BLaER1 (cell line): ENCODE data around the gene DLG2.
"Not testable (repeated sequence)": the region's sequence is repeated elsewhere in the genome, so short reads cannot be mapped to it uniquely, and the experiment has no call there.

Experiments used
- H3K27ac ChIP-seq: shearing (Covaris generic); formaldehyde crosslinking; 2 replicates; pipeline ENCODE4 v1.8.1; 2022
- H3K27me3 ChIP-seq: shearing (Covaris generic); formaldehyde crosslinking; 2 replicates; pipeline ENCODE4 v1.8.1; 2022
- H3K36me3 ChIP-seq: shearing (Covaris generic); formaldehyde crosslinking; 2 replicates; pipeline ENCODE4 v1.8.1; 2022
- H3K4me1 ChIP-seq: shearing (Covaris generic); formaldehyde crosslinking; 2 replicates; pipeline ENCODE4 v1.8.1; 2022
- H3K4me2 ChIP-seq: shearing (Covaris generic); formaldehyde crosslinking; 2 replicates; pipeline ENCODE4 v1.8.1; 2022
- H3K4me3 ChIP-seq: shearing (Covaris generic); formaldehyde crosslinking; 2 replicates; pipeline ENCODE4 v1.8.1; 2022
- H3K9ac ChIP-seq: shearing (Covaris generic); formaldehyde crosslinking; 2 replicates; pipeline ENCODE4 v1.8.1; 2022
- H3K9me3 ChIP-seq: shearing (Covaris generic); formaldehyde crosslinking; 2 replicates; pipeline ENCODE4 v1.8.1; 2022
- H4K20me1 ChIP-seq: shearing (Covaris generic); formaldehyde crosslinking; 2 replicates; pipeline ENCODE4 v1.8.1; 2022
- Cebpa-rat ChIP-seq: shearing (Covaris generic); IDR thresholded peaks from 2 replicates; pipeline ENCODE4 v1.8.1; 2022

DLG2 gene

DNA sequence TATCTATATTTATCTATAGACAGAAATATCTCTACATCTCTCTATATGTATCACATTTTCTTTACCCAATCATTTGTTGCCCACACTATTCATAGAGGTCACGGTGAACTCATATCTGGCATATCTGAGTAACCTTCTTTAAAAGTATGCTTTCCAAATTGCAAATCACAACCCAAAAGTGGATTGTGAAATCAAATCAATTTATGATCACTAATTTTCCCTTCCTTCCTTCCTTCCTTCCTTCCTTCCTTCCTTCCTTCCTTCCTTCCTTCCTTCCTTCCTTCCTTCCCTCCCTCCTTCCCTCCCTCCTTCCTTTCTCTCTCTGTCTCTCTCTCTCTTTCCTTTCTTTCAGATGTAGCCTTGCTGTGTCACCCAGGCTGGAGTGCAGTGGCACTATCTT is 1893.0 kb downstream of the DLG2 start:
- H3K36me3 ChIP-seq: no peaks in the 10 kb centered on the region
- no peak for TF ChIP-seq Cebpa-rat
- no peak overlapping the region for H3K4me2 ChIP-seq
- no peak overlapping the region for H3K27ac ChIP-seq
- no peaks in the 10 kb centered on the region for H3K4me1 ChIP-seq
- no peaks in the 10 kb centered on the region for H3K27me3 ChIP-seq
- no peaks in the 10 kb centered on the region for H3K9me3 ChIP-seq
- no peak overlapping the region for H3K9ac ChIP-seq
- no peak overlapping the region for H3K4me3 ChIP-seq
- H4K20me1 ChIP-seq: no peaks in the 10 kb centered on the region

DNA sequence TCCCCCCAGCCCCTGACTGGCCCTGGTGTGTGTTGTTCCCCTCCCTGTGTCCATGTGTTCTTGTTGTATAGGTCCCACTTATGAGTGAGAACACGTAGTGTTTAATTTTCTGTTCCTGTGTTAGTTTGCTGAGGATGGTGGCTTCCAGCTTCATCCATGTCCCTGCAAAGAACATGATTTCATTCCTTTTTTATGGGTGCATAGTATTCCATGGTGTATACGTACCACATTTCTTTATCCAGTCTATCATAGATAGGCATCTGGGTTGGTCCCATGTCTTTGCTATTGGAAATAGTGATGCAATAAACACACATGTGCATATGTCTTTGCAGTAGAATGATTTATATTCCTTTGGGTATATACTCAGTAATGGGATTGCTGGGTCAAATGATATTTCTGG is 1895.9 kb downstream of the DLG2 start:
- H3K4me1 ChIP-seq, H3K9me3 ChIP-seq, H3K27ac ChIP-seq, H3K36me3 ChIP-seq, H3K9ac ChIP-seq, H4K20me1 ChIP-seq, H3K27me3 ChIP-seq, H3K4me3 ChIP-seq, H3K4me2 ChIP-seq: not testable (repeated sequence)

DNA sequence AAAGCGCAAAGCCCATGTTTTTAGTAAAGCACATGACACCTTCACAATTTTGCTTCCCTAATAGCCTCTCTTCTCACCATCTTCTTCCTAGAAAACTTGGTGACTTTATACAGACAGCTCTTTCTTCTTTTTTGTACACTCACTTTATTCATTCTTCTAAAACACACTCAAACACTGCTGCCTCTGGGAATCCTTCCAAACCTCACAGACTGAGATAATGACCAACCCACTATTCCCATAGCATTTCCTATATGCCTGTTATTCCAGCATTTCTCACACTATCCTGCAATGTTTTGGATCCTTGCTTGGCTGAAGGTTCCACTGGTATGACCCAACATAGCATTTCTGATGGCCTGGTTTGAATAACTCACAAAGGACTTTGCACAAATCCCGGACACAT is 1898.9 kb downstream of the DLG2 start:
- no peaks in the 10 kb centered on the region for H4K20me1 ChIP-seq
- H3K27me3 ChIP-seq: no peaks in the 10 kb centered on the region
- H3K36me3 ChIP-seq: no peaks in the 10 kb centered on the region
- no peak overlapping the region for H3K4me2 ChIP-seq
- H3K9ac ChIP-seq: no peak overlapping the region
- no peaks in the 10 kb centered on the region for H3K4me1 ChIP-seq
- no peak overlapping the region for H3K4me3 ChIP-seq
- no peak for TF ChIP-seq Cebpa-rat
- no peak overlapping the region for H3K27ac ChIP-seq
- H3K9me3 ChIP-seq: no peaks in the 10 kb centered on the region

- no peaks in the 10 kb centered on the region for H3K4me1 ChIP-seq
- H3K4me2 ChIP-seq: no peak overlapping the region
- no peak for TF ChIP-seq Cebpa-rat
- H4K20me1 ChIP-seq: no peaks in the 10 kb centered on the region
- H3K4me3 ChIP-seq: no peak overlapping the region
- H3K9ac ChIP-seq: no peak overlapping the region
- no peaks in the 10 kb centered on the region for H3K27me3 ChIP-seq
- H3K36me3 ChIP-seq: no peaks in the 10 kb centered on the region
- no peak overlapping the region for H3K27ac ChIP-seq
- no peaks in the 10 kb centered on the region for H3K9me3 ChIP-seq
These were observed 1899.9 kb downstream of the DLG2 start for GRCh38 chr11:83727251-83727650.

GRCh38 chr11:83726316-83726715 is 1900.8 kb downstream of the DLG2 start:
- Histone ChIP-seq H3K9ac (no peak overlapping the region), H3K27me3 (no peaks in the 10 kb centered on the region), H3K4me2 (no peak overlapping the region), H3K4me3 (no peak overlapping the region), H3K27ac (no peak overlapping the region), H3K4me1 (no peaks in the 10 kb centered on the region), H3K36me3 (no peaks in the 10 kb centered on the region), H3K9me3 (no peaks in the 10 kb centered on the region), H4K20me1 (no peaks in the 10 kb centered on the region)
- TF ChIP-seq Cebpa-rat: no peak

DNA sequence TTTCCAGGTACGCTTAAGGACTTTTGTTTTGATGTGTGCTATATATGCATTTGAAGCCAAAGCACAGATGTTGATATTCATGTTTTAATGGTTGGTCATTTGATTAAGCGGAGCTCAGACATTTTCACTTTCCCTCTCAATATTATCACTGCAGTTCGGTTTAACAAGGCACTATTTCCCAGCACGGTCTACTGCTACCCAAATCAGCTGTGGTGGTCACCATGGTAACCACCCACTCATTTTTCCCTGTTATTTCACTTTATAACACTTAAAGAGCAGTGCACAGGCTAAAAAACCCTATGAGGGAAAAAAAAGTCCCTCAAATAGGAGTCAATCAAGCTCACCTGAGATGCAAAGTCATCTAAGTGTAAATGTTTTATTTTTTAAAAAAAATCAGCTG is 1901.4 kb downstream of the DLG2 start:
- TF ChIP-seq Cebpa-rat: no peak
- Histone ChIP-seq H3K36me3 (no peaks in the 10 kb centered on the region), H3K4me2 (no peak overlapping the region), H3K9me3 (no peaks in the 10 kb centered on the region), H3K4me3 (no peak overlapping the region), H3K9ac (no peak overlapping the region), H3K4me1 (no peaks in the 10 kb centered on the region), H3K27ac (no peak overlapping the region), H3K27me3 (no peaks in the 10 kb centered on the region), H4K20me1 (no peaks in the 10 kb centered on the region)

DNA sequence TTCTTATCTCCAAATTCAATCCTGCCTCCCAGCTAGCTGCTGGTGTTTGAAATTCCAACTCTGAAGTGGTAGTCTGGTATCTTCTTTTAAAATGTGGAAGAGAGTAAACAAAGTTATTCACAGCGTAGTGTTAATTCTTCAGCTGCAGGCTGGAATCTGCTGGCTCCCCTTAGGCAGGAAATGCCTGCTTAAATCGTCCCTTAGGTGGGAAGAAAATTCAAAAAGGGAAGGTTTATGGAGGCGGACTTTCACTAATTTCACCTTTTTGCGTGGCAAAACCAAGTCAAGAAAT is 1901.9 kb downstream of the DLG2 start:
- H3K27ac ChIP-seq: no peak overlapping the region
- H3K9me3 ChIP-seq: no peaks in the 10 kb centered on the region
- no peak overlapping the region for H3K4me2 ChIP-seq
- no peaks in the 10 kb centered on the region for H3K36me3 ChIP-seq
- no peak overlapping the region for H3K4me3 ChIP-seq
- H3K9ac ChIP-seq: no peak overlapping the region
- no peaks in the 10 kb centered on the region for H3K27me3 ChIP-seq
- no peaks in the 10 kb centered on the region for H4K20me1 ChIP-seq
- no peaks in the 10 kb centered on the region for H3K4me1 ChIP-seq
- TF ChIP-seq Cebpa-rat: no peak

GRCh38 chr11:83723999-83724398 is 1903.1 kb downstream of the DLG2 start:
- no peaks in the 10 kb centered on the region for H3K9me3 ChIP-seq
- H3K4me1 ChIP-seq: no peaks in the 10 kb centered on the region
- H3K9ac ChIP-seq: no peak overlapping the region
- H4K20me1 ChIP-seq: no peaks in the 10 kb centered on the region
- no peaks in the 10 kb centered on the region for H3K36me3 ChIP-seq
- no peak overlapping the region for H3K4me3 ChIP-seq
- no peak overlapping the region for H3K27ac ChIP-seq
- no peak for TF ChIP-seq Cebpa-rat
- H3K27me3 ChIP-seq: no peaks in the 10 kb centered on the region
- no peak overlapping the region for H3K4me2 ChIP-seq

DNA sequence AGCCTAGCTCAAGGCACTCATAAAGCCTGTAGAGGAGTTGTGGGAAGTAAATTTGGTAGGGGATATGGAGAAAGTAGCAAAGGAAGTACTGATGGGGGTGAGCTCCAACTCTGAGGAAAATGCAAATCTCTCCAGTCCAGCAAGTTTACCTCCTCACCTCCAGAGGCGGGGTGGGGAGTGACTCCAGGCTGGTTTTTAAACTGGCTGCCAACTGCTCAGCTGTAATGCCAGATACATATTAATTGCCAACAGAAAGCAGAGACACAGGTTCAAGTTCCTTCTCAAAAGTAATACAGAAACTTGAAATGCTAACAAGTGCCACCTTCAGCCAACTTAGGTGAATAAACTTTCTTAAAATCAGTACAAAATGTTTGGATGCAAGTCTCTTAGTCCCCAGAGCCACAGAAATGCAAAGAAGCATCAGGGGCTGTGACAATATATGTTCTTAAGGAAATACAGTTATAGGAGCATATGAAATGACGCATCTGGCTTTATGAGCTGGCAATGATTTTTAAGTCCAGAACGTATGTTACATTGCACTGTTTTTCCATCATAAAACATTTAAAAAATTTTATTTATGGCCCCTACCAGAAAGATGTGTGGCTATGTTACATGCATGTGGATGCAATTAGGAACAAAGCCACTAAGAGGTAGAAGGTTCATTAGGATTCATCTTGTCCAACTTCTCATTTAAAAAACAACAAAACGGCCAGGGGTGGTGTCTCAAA is 1904.6 kb downstream of the DLG2 start:
- Histone ChIP-seq H3K27ac (no peak overlapping the region), H3K4me2 (no peak overlapping the region), H3K9ac (no peak overlapping the region), H3K4me3 (no peak overlapping the region), H3K36me3 (no peaks in the 10 kb centered on the region), H4K20me1 (no peaks in the 10 kb centered on the region), H3K27me3 (no peaks in the 10 kb centered on the region), H3K4me1 (no peaks in the 10 kb centered on the region), H3K9me3 (no peaks in the 10 kb centered on the region)
- TF ChIP-seq Cebpa-rat: no peak

DNA sequence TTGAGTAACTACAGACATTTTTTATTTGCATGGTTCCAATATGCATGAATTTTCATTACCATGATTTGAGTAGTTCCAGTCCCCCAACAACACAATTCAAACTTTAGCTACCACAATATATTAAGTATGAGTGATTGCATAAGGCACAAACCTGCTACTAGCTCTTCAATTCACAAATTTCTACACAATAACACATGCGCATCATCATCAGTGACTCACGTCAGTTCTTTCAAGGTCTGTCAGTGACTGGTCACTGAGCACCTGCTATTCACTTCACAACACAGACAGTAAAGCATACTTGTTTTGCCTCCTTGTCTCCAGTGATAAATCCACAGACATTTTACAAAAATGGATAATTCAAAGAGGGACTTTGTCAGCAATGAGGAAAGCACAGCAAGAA is 1905.9 kb downstream of the DLG2 start:
- H3K9ac ChIP-seq: no peak overlapping the region
- no peaks in the 10 kb centered on the region for H3K27me3 ChIP-seq
- H3K9me3 ChIP-seq: no peaks in the 10 kb centered on the region
- H4K20me1 ChIP-seq: no peaks in the 10 kb centered on the region
- no peak overlapping the region for H3K4me2 ChIP-seq
- no peaks in the 10 kb centered on the region for H3K4me1 ChIP-seq
- no peak for TF ChIP-seq Cebpa-rat
- H3K4me3 ChIP-seq: no peak overlapping the region
- H3K36me3 ChIP-seq: no peaks in the 10 kb centered on the region
- H3K27ac ChIP-seq: no peak overlapping the region

- H3K9me3 ChIP-seq: no peaks in the 10 kb centered on the region
- H3K27me3 ChIP-seq: no peaks in the 10 kb centered on the region
- no peak overlapping the region for H3K4me2 ChIP-seq
- no peaks in the 10 kb centered on the region for H3K36me3 ChIP-seq
- no peaks in the 10 kb centered on the region for H4K20me1 ChIP-seq
- no peak overlapping the region for H3K27ac ChIP-seq
- no peak overlapping the region for H3K4me3 ChIP-seq
- no peaks in the 10 kb centered on the region for H3K4me1 ChIP-seq
- H3K9ac ChIP-seq: no peak overlapping the region
- TF ChIP-seq Cebpa-rat: no peak
These were observed 1906.5 kb downstream of the DLG2 start for GRCh38 chr11:83720675-83721074.
